Thyroid gland (tissue), 4 donors: Measurements from ENCODE around the gene RAD21L1. TPM values are rescaled to one million over a fixed set of nuclear protein-coding genes. Genes with fewer than 3 reads are reported as not detected.

Source experiments
- DNase-seq, 2 donors: peaks; one replicate each; pipeline ENCODE4 v3.0.0-alpha.2; 2019
- H3K27ac ChIP-seq, 3 donors: fragments of 200-600 bp; sonication (generic); 1 replicate in 2 of 3; 2 replicates in 1 of 3; pipeline ENCODE4 v1.5.1; 2016 to 2019; ENCODE audit warnings: mild to moderate bottlenecking in 1 of 3, moderate library complexity in 1 of 3
- H3K27me3 ChIP-seq: fragments of 200-600 bp; sonication (generic); one replicate; pipeline ENCODE4 v1.5.1; 2019
- H3K36me3 ChIP-seq, 2 donors: fragments of 200-600 bp; sonication (generic); one replicate each; pipeline ENCODE4 v1.5.1; 2016 to 2019
- H3K4me1 ChIP-seq, 2 donors: fragments of 200-600 bp; sonication (generic); one replicate each; pipeline ENCODE4 v1.5.1; 2017 to 2019
- H3K4me3 ChIP-seq, 3 donors: fragments of 200-600 bp; sonication (generic); replicated peaks in 1 of 3; 1 replicate in 2 of 3; 2 replicates in 1 of 3; pipeline ENCODE4 v1.5.1; 2016; ENCODE audit warnings: mild to moderate bottlenecking in 1 of 3
- H3K9me3 ChIP-seq: fragments of 200-600 bp; sonication (generic); one replicate; pipeline ENCODE4 v1.5.1; 2017
- CTCF ChIP-seq, 6 experiments: fragments of 200-600 bp in 3 of 6; fragments of 450-650 bp in 3 of 6; sonication (generic) in 3 of 6; IDR thresholded peaks; one replicate each; pipeline ENCODE4 v1.5.1; 2016 to 2019; ENCODE audit warnings: antibody characterized with exemption in 6 of 6, mild to moderate bottlenecking in 2 of 6, inconsistent platforms in 1 of 6, moderate library complexity in 1 of 6
- POLR2A ChIP-seq, 2 donors: fragments of 450-650 bp; IDR thresholded peaks; one replicate each; pipeline ENCODE4 v1.6.1; 2017; ENCODE audit warnings: antibody characterized with exemption in 2 of 2, mild to moderate bottlenecking in 2 of 2, moderate library complexity in 1 of 2
- WGBS, 2 donors: methylation state at CpG; one replicate each; pipeline ENCODE4 v1.1.5; 2017; 5-methylcytosine and 5-hydroxymethylcytosine counted together
- intact Hi-C: fragments of 100-400 bp; cut with DNase I; formaldehyde crosslinking; loops from one replicate; pipeline ENCODE4 v1.15.1; 2023
- total RNA-seq, 4 donors: library from RNA; depleted of rRNA; stranded (reverse); fragments of >200 nt; gene quantifications; one replicate each; pipeline ENCODE4 v1.2.3, GENCODE V29; 2016

The RAD21L1 gene
- total RNA-seq, 4 donors from 2014 or later, result not detected

GRCh38 chr20:1282966-1283365 is 57.1 kb downstream of the RAD21L1 start:
- H3K27me3 ChIP-seq, result no peaks in the 10 kb centered on the region
- no peak for DNase-seq
- no peak overlapping the region for H3K4me3 ChIP-seq
- intact Hi-C loops, result no loop called here
- H3K4me1 ChIP-seq, result no peaks in the 10 kb centered on the region
- TF ChIP-seq CTCF (IDR thresholded peaks at IDR 0.05) (no peak), POLR2A (IDR thresholded peaks at IDR 0.05) (no peak)
- 66 to 77% methylated on average over 3 of the region's 3 CpGs for WGBS, 2 donors
- no peaks in the 10 kb centered on the region for H3K9me3 ChIP-seq
- no peak overlapping the region for H3K27ac ChIP-seq
- H3K36me3 ChIP-seq, result no peaks in the 10 kb centered on the region

- WGBS, 2 donors, result 90 to 91% methylated on average over 9 of the region's 9 CpGs
- Histone ChIP-seq H3K4me3 (no peak overlapping the region), H3K36me3 (no peaks in the 10 kb centered on the region), H3K27ac (no peak overlapping the region), H3K9me3 (no peaks in the 10 kb centered on the region), H3K27me3 (no peaks in the 10 kb centered on the region), H3K4me1 (no peaks in the 10 kb centered on the region)
- intact Hi-C loops, result no loop called here
- TF ChIP-seq POLR2A (IDR thresholded peaks at IDR 0.05), result no peak
- TF ChIP-seq CTCF (IDR thresholded peaks at IDR 0.05), result no peak
- no peak for DNase-seq
These were observed 58.0 kb downstream of the RAD21L1 start for GRCh38 chr20:1283522-1284510.

GRCh38 chr20:1286267-1287024 is 60.6 kb downstream of the RAD21L1 start:
- 85 to 89% methylated on average over 9 of the region's 9 CpGs for WGBS, 2 donors

GRCh38 chr20:1287306-1287705 is 61.5 kb downstream of the RAD21L1 start:
- Histone ChIP-seq H3K9me3 (no peaks in the 10 kb centered on the region), H3K4me3 (no peak overlapping the region), H3K36me3 (no peaks in the 10 kb centered on the region), H3K27ac (no peak overlapping the region), H3K4me1 (no peaks in the 10 kb centered on the region), H3K27me3 (no peaks in the 10 kb centered on the region)
- WGBS, 2 donors, result 94 to 95% methylated on average over 1 of the region's 1 CpG
- TF ChIP-seq POLR2A (IDR thresholded peaks at IDR 0.05), result no peak
- TF ChIP-seq CTCF (IDR thresholded peaks at IDR 0.05), result no peak
- DNase-seq, result no peak
- intact Hi-C loops, result no loop called here

More at GRCh38 chr20:1286267-1287024, 60.6 kb downstream of the RAD21L1 start:
- no peak for DNase-seq
- Histone ChIP-seq H3K4me1 (no peaks in the 10 kb centered on the region), H3K4me3 (no peak overlapping the region), H3K27me3 (no peaks in the 10 kb centered on the region), H3K27ac (no peak overlapping the region), H3K36me3 (no peaks in the 10 kb centered on the region), H3K9me3 (no peaks in the 10 kb centered on the region)
- intact Hi-C loops, result no loop called here
- TF ChIP-seq POLR2A (IDR thresholded peaks at IDR 0.05) (no peak), CTCF (IDR thresholded peaks at IDR 0.05) (no peak)
